ELR (cell line): ENCODE data around the gene MRPL58.
"Not testable (repeated sequence)": the region's sequence is repeated elsewhere in the genome, so short reads cannot be mapped to it uniquely, and the experiment has no call there.

Experiments used
- DNase-seq: peaks from one replicate; pipeline ENCODE4 v3.0.0-alpha.2; 2015; ENCODE audit warnings: low read depth

MRPL58 gene

DNA sequence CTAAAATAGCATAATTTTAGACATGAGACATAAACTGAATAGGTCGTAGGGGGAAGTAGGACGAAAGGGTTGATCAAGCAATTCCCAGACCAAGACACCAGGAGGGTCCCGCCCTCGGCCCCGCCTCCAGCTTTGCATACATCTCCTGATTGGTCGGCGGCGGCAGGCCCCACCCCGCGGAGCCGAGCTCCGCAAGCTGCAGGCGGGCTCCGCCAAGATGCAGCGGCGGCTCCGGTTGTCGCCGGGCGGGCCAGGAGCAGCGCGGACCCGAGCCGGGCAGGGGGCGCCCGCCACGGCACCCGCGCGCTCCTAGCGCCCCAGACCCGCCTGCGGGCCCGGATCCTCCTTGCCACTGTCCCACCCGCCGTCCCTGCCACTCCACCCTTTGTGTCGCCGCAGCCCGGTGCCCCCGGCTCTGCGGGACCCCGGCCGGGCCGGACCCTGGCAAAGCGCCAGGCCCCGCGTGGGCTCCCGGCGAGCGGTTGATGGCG lies 25.0 kb upstream of the MRPL58 start, which contains the start of gene CDR2L:
Gene CDR2L, plus strand, starts transcription at position 215 of the 491 bp plus-strand sequence. CDS start 412 bp downstream, outside the sequence.
- DNase-seq: peak; percentile 95

DNA sequence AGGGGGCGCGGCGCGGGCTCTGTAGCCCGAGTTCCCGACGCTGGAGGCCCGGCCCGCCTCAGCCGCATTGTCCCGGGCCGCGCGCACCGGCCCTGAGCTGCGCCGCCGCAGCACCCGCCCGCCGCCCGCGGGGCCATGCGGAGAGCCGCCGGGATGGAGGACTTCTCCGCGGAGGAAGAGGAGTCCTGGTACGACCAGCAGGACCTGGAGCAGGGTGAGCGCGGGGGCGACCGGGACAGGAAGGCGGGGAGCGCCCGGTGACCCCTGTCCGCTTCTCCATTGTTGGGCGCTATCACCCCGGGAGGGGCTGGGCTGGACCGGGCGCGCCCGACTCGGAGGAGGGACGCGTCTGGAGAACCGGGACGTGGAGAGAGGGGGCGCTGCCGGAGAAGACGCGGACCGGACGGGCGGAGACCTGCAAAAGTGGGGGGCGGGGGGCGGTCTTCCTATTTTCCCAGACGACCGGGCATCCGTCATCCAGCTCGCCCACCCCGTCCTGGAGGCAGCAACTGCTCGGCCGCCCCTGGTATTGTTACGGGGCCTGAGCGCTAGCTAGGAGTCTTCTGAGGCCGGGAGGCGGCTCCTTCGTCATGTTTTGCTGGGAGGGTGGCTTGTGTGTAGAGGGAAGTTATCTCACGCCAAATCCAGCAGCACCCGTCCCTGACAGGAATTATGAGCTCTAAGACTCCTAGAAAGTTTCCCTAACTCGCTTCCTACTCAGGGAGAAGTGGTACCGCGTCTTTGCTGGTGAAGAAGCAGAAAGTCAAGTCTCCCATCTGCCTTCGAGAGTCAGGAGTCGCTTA lies 24.4 kb upstream of the MRPL58 start:
- peak; percentile 81 for DNase-seq

DNA sequence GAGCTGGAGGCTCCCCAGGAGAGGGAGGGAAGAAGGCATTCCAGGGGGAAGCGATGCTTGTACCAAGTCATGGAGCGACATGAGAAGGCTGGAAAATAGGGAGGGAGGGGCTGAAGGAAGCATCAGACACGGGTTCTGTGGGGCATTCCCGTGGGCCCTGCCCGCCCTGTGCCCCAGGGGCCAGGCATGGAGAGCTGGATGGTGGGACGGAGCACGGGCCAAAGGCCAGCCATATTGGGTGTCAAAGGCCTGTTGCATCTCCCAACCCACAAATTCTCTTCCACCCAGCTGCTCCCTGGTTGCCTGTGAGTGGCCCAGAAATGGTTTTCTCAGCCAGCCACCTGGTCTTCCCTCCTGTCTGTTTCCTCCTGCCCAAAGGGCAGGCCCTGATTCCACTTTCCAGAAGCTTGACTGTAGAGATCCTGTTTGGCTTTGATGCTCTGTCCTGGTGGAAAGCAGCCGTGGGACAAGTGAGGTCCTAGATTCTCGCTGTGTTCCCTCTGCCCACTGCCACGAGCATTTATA lies 21.8 kb upstream of the MRPL58 start:
- DNase-seq: no peak

DNA sequence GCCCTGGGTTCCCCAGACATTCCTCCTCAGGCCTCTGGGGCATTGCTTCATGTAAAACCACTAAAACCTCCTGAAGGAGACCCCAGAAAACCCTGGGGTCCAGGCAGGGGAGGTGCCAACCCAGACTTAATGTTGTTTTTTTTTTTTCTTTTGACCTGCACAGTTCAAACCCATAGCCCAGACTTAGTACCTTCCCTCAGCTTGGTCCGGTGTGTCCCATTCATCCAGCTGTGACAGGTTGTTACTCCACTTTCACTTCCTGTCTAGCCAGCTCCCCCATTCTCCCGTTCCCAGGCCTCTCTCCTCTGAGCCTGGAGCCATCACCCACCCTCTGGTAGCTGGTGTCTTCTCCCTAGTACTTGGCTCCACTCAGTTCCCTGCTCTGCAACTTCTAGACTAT lies 20.2 kb upstream of the MRPL58 start:
- DNase-seq: no peak

- DNase-seq: no peak
Measured at GRCh38 chr17:74994440-74994839, 18.0 kb upstream of the MRPL58 start.

DNA sequence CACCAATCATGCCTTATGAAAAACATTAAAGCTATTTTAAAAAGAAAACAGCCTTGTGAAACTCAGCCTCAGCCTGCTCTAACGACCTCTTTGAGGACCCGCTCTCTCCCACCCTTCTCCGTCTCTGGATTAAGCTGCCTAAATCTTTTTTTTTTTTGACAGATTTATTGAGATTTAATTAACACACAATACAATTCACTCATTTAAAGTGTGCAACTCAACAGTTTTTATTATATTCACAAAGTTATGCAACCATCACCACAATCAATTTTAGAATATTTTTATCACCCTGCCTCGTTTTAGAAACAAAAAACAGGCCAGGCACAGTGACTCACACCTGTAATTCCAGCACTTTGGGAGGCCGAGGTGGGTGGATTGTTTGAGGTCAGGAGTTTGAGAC lies 16.6 kb upstream of the MRPL58 start:
- no peak for DNase-seq

DNA sequence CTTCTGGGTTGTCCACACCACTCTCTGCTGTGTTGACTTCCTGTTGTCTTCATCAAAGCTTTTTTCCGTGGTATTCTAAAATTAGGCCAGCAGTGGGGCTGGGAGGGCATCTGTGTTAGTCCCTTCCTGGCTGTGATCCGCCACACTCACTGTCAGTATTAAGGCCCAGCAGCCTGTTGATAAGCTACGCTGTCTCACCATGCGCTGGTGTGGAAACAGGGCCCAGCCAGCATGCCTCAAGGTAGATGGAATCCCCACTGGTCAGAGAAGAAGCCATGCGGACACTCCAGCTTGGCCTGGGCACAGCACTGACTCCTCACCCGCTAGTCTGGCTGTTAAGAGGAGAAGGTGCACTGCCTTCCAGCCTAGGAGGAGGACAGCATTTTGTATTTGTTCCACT lies 13.7 kb upstream of the MRPL58 start:
- no peak for DNase-seq

- no peak for DNase-seq
Measured at GRCh38 chr17:74999523-74999922, 12.9 kb upstream of the MRPL58 start.

GRCh38 chr17:75001915-75002843 lies 10.3 kb upstream of the MRPL58 start:
- DNase-seq: no peak

- DNase-seq: no peak
Measured at GRCh38 chr17:75003070-75003956, 9.2 kb upstream of the MRPL58 start.

- DNase-seq: no peak
Measured at GRCh38 chr17:75003957-75004355, 8.5 kb upstream of the MRPL58 start.

DNA sequence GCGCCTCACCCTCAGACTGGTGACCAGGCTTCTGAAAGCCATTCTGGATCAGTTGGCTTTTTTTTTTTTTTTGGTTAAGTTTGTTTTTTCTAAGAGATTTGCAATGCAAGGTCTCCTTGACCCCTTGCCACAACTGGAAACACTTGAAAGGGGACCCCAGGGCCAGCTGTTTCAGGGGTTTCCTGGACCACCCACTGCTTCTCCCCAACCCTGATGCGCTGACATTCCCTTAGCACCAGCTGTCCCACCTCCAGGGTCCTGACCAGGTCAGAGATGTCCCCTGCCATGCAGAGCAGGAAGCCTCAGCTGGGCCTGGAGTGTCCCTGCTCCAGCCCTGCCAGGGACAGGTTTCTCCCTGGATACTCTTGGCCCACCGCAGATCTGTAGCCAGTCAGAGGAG lies 8.1 kb upstream of the MRPL58 start:
- no peak for DNase-seq

DNA sequence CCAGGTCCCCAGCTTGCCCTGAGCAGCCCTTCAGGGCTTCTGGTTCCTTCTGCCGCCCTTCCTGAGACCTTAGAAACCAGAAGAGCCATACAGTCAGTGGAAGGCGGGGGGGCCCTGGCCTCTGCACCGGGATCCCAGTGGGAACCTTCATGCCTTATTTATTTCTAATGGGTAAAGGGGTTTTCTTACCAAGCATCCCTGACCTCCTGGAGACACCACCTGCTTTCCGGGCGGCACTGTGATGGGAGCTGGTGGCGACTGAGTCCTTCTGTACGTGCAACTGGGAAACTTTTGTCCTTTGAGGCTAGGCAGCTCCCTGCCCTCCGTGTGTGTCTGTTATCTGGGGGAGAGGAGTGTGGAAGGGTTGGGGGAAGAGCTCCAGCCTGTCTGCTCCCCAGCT lies 7.2 kb upstream of the MRPL58 start:
- DNase-seq: no peak

GRCh38 chr17:75006084-75006483 lies 6.4 kb upstream of the MRPL58 start:
- DNase-seq: not testable (repeated sequence)

DNA sequence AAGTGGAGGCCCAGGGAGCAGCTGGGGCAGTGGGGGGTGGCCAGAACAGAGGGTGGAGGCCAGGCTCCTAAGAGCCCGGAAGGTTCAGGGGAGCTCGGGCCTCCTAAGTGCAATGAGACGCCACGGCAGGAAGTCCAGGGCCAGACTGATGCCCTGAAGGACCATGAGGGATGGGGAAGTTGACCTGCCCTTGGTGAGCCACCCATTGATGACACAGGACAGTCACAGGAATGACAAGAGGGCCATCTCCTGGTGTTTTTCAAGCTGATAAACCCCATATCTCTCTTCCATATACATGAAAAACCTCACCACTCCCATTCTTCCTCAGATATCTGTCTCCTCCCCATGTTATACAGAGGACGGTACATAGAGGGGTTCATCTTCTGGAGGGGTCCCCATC lies 5.8 kb upstream of the MRPL58 start:
- DNase-seq: no peak

DNA sequence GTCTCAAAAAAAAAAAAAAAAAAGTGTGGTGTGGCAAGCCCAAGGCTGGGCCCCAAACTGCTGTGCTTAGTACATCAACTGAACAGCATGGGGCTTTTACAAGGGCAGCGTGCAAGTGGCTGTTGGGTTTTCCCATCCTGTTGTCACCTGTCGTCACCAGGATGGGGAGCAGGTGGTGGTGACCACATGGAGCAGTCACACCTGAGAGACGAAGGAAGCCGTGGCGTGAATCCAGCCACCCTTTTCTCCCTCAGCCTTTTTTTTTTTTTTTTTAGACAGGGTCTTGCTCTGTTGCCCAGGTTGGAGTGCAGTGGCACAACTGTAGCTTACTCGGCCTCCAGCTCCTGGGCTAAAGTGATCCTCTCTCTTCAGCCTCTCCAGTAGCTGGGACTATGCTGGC lies 4.1 kb upstream of the MRPL58 start:
- DNase-seq: no peak

- no peak for DNase-seq
Measured at GRCh38 chr17:75009139-75009724, 3.2 kb upstream of the MRPL58 start.

GRCh38 chr17:75010683-75011400 lies 1.6 kb upstream of the MRPL58 start:
- DNase-seq: peak; percentile 53

GRCh38 chr17:75011401-75012095 lies 922 bp upstream of the MRPL58 start:
- peak; percentile 66 for DNase-seq

DNA sequence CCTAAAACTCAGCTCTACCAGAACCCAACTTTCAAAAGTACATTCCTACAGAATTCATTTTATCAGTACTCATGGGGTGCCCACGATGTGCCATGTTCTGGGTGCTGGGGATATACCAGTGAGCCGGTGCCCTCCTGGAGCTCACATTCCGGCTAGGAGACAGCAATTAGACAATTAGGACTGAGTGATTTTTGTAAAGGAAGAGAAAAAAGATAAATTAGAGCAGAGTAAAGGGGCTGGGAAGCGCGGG lies 449 bp upstream of the MRPL58 start:
- DNase-seq: no peak
